GM19025 (cell line): ENCODE measurements around the gene TMOD4.
A peak's percentile ranks its signal among the peaks of the same experiment; 100 is the strongest.

ENCODE experiments used
- ATAC-seq: cut with Tn5 transposase; IDR thresholded peaks from one replicate; pipeline ENCODE4 v1.9.1; 2021; ENCODE audit warnings: mild to moderate bottlenecking, low read depth, moderate library complexity; ENCODE audit not compliant: unreplicated experiment

Gene TMOD4

GRCh38 chr1:151143986-151144385 lies 31.8 kb downstream of the TMOD4 start:
- ATAC-seq: no peak

GRCh38 chr1:151143057-151143435 lies 32.7 kb downstream of the TMOD4 start:
- no peak for ATAC-seq

- ATAC-seq: no peak
These were observed 33.2 kb downstream of the TMOD4 start for GRCh38 chr1:151142411-151143056.

DNA sequence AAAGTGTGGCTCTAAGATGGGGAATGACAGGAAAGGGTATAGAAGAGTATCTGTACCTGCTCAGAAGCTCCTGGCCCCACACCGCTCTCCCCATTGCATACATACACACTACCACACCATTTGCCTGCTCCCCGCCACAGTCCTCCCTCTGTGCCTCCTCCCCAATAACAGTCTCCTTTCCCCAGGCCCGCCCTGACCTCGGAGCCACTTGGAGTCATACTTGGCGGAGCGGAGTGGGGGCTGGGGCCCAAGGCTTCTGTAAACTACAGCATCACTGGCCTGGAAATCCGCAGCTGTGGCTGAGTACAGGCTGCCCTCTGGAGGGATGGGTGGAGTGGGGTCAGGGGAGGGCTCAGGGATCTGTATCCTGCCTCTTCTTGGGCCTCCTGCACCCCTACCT lies 38.0 kb downstream of the TMOD4 start:
- no peak for ATAC-seq

DNA sequence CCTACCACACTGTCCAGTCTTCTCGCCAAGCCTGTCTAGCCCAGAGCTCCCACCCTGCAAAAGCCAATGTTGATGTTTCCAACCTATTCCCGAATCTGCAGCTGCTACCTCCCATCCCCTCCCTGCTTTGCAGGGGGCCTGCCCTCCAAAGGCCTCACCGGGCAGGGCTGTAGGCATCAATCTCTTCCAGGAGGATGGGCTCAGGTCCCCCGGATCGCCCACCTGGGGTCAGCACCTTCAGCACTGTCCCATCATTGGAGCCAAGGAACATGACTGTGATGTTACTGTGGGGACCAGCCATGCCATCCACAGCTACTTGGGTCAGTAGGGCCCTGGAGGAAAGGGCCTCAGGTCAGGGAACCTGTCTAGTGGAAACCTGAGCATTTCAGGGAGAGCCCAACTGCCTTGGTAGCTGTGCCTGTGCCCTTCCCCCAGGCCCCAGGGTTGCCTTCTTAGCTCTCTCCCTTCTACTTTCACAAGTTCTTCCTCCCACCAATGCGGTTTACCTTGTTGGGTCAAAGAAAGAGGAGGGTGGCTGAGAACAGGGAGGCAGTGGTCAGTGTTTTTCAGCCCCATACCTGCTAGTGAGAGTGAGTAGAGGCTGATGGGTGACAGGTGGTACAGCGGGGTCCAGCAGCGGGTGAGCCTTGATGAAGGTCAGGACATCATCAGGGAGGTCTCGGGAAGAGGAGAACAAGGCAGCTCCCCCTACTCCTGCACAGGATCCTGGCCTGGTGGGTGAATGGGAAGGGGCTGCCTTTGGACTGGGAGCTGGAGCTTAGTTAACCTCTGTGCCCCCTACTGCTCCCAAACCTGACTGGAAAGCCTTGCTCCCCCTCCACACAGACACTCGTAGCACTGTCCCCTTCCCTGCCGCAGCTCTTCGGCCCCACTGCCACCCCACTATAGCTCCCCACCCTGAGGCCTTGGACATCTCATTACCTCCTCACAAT lies 40.1 kb downstream of the TMOD4 start:
- no peak for ATAC-seq

- no peak for ATAC-seq
These were observed 40.8 kb downstream of the TMOD4 start for GRCh38 chr1:151134991-151135390.

DNA sequence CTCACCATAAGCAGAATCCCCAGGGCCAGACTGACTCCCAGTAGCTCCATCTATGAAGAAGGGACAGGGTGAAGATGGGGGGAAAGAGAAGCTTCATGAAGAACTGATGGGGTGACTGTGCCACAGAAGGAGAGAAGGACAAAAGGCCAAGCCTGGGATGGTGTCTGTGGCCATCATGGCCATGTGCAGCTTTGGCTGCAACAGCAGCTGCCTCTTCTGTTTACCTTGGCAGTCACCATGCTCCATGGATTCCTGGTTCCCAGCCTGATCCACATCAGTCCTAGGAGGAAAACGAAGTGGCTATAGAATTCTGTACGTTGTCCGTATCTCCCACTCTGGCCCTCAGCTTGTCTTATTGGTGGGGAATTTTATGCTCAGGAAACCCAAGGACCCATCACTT lies 41.4 kb downstream of the TMOD4 start:
- no peak for ATAC-seq

DNA sequence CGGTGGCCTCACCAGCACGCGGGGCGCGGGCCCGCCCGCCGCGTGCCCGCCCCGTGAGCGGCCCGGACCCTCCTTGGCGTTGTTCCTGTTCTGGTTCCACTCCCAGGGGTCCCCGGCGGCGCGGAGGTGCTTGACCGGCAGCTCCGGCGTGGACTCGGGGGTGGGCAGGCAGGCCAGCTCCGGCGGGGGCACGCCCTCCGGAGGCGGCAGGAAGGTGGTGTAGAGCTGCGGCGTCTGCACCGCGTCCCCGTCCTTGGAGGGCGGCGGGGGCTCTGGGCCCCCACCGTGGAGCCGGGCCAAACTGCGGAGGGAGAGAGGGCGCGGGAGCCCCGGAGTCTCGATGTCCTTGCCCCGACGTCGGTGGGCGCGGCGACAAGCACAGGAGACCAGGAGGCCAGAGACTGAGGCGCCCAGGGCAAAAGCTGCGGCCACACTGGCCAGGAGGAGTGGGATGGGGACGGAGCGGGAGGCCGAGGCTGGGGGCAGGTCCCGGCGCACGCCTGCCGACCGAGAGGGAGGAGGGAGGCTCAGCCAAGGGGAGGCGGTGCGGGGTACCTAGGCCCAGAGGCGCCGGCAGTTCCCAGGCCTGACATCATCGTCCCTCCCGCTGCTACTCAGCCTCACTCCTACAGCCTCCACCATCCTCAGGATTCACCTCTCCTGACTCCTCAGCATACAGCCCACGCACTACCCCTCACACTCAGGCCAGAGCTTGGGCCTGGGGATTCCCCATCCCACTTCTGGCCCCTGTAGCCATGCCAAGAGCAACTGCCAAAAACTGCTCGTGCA lies 42.6 kb downstream of the TMOD4 start:
- ATAC-seq: no peak

DNA sequence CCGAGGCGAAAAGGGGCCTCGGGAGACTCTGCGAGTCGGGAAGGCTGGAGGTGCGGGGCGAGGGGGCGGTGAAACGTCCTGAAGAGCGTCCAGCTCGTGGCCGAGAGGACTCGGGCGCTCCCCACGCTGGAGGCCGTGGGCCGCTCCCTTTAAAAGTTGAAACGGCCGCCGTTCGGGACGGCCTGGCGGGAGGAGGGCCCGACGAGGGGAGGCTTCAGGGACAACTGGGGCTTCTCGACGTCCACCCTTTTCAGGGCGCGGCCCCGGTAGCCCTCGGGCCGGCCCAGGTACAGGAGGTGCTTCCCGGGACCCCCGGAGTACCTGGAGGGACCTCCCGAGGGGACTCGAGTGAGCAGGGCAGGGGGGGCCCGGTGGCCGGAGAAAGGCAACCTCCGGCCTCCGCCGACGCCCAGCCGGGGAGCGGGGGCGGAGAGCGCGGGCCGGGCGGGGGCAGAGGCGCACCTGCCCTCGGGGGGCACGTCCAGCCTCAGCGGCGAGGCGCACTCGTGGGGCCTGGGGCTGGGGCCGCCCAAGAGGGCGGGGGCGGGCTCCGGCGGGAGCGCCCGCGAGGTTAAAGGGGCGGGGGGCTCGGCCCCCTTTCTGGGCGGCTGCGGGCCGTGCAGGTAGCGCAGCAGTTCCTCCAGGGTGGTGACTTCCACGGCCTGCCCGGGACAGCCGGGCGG lies 43.3 kb downstream of the TMOD4 start:
- no peak for ATAC-seq

DNA sequence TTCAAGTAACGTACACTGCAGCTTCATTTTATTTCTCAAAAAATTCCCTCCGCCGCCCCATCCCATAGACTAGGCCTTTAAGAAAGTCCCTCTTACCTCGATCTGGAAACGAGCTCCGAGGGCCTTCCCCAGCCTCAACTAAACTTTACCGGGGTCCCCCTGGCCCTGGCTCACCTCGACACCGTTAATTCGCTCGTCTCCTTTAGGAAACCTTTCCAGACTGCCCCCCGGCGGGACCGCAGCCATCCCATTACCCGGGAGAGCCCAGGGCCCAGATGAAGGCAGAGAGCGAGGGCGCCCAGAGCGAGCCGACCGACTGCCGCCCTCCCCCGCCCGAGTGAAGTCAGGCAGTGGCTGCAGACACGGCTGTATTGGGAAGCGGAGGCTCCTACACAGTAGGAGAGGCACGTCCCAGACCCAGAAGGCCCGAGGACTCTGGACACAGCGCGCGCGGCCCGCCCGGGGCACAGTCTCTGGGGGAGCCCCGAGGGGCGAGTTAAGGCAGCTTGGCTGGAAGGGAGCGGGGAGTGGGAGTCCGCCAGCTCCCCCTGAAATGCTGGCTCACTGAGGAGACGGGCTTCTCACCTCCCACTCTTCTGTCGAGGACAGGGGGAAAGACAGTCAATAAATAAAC lies 44.0 kb downstream of the TMOD4 start:
- ATAC-seq: no peak

GRCh38 chr1:151130987-151131586 lies 44.7 kb downstream of the TMOD4 start:
- peak; percentile 66 for ATAC-seq

DNA sequence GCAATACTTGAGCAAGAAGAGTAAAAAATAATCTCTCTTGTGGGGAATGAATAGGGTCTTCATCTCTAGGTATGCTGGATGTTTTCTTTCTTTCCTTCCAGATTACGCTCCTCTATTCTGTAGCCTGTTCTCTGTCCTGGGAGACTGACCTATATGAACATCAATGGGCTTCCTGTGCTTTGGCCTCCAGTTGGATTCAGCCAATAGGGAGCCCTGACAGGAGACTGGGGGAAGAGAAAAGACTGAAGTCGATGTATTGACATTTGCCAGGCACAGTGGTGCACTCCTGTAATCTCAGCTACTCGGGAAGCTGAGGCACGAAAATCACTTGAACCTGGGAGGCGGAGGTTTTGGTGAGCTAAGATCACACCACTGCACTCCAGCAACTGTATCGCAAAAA lies 47.0 kb downstream of the TMOD4 start:
- ATAC-seq: no peak

DNA sequence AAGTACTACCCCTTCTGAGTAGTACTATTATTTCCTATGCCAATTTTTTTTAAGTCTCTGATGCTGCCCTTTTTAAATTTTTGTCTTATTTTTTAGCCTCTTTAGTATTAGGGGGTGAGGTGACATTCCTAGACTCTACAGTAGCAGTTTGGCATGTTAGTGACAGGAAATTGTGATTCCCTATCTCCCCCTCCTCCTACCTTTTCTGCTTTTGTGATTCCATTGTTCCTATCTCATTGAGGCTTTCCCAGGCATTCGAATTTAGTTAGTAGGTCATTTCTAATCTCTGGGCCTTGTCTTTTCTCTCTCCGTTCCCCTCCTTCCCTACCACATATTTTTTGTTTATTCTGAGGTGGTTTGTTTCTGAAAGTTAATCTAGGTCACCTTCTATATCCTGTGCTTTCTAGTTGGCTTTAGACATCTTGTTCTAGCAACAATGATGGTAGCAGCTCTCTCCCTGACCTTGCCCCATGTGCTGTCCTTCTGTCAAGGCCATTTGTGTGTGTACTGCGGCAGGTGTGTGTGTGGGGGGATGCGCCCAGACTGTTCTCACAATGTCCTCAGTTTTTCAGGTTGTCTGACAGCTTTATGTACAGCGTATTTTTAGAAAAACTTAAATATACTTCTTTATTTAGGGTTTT lies 50.9 kb downstream of the TMOD4 start:
- ATAC-seq: no peak
